ENCODE data around the gene SALL4.
"Not testable (repeated sequence)": the region's sequence is repeated elsewhere in the genome, so short reads cannot be mapped to it uniquely, and the experiment has no call there.

SALL4 gene

GRCh38 chr20:51752343-51752951, 49.9 kb downstream of the SALL4 start:
- Histone ChIP-seq H3K4me3 (no peak overlapping the region), H3K9me3 (ENCODE audit: low read depth, low read length) (no peaks in the 10 kb centered on the region), H3K9ac (ENCODE audit: insufficient read length) (no peak overlapping the region), H3K36me3 (ENCODE audit: insufficient read depth, low read length) (no peaks in the 10 kb centered on the region), H3K27ac (no peak overlapping the region)
- TF ChIP-seq EZH2 (IDR thresholded peaks at IDR 0.05) (no peak), POLR2AphosphoS5 (IDR thresholded peaks at IDR 0.05; ENCODE audit: borderline replicate concordance, low read depth, low read length) (no peak), FOXP2 (optimal IDR thresholded peaks at IDR 0.05; ENCODE audit: control extremely low read depth, extremely low read length, insufficient read depth) (no peak)
- no peak for DNase-seq (ENCODE audit: low read depth, low spot score)

- H3K9ac ChIP-seq (ENCODE audit: insufficient read length) = no peak overlapping the region
- no peaks in the 10 kb centered on the region for H3K36me3 ChIP-seq (ENCODE audit: insufficient read depth, low read length)
- H3K4me3 ChIP-seq = no peak overlapping the region
- H3K9me3 ChIP-seq (ENCODE audit: low read depth, low read length) = no peaks in the 10 kb centered on the region
- no peak for DNase-seq (ENCODE audit: low read depth, low spot score)
- H3K27ac ChIP-seq = no peak overlapping the region
- TF ChIP-seq FOXP2 (optimal IDR thresholded peaks at IDR 0.05; ENCODE audit: control extremely low read depth, extremely low read length, insufficient read depth) = no peak
- no peak for TF ChIP-seq POLR2AphosphoS5 (IDR thresholded peaks at IDR 0.05; ENCODE audit: borderline replicate concordance, low read depth, low read length)
- TF ChIP-seq EZH2 (IDR thresholded peaks at IDR 0.05) = no peak
Measured at GRCh38 chr20:51750770-51751388, 51.4 kb downstream of the SALL4 start.

- H3K9me3 ChIP-seq (ENCODE audit: low read depth, low read length) = no peaks in the 10 kb centered on the region
- TF ChIP-seq EZH2 (IDR thresholded peaks at IDR 0.05) (no peak), FOXP2 (optimal IDR thresholded peaks at IDR 0.05; ENCODE audit: control extremely low read depth, extremely low read length, insufficient read depth) (no peak), POLR2AphosphoS5 (IDR thresholded peaks at IDR 0.05; ENCODE audit: borderline replicate concordance, low read depth, low read length) (no peak)
- no peak overlapping the region for H3K4me3 ChIP-seq
- no peak overlapping the region for H3K9ac ChIP-seq (ENCODE audit: insufficient read length)
- H3K36me3 ChIP-seq (ENCODE audit: insufficient read depth, low read length) = no peaks in the 10 kb centered on the region
- H3K27ac ChIP-seq = no peak overlapping the region
- no peak for DNase-seq (ENCODE audit: low read depth, low spot score)
Measured at GRCh38 chr20:51750037-51750769, 52.1 kb downstream of the SALL4 start.

GRCh38 chr20:51749674-51750036, 52.7 kb downstream of the SALL4 start:
- H3K36me3 ChIP-seq (ENCODE audit: insufficient read depth, low read length) = no peaks in the 10 kb centered on the region
- no peak overlapping the region for H3K27ac ChIP-seq
- H3K9me3 ChIP-seq (ENCODE audit: low read depth, low read length) = no peaks in the 10 kb centered on the region
- no peak overlapping the region for H3K4me3 ChIP-seq
- DNase-seq (ENCODE audit: low read depth, low spot score) = no peak
- TF ChIP-seq POLR2AphosphoS5 (IDR thresholded peaks at IDR 0.05; ENCODE audit: borderline replicate concordance, low read depth, low read length) = no peak
- TF ChIP-seq EZH2 (IDR thresholded peaks at IDR 0.05) = no peak
- TF ChIP-seq FOXP2 (optimal IDR thresholded peaks at IDR 0.05; ENCODE audit: control extremely low read depth, extremely low read length, insufficient read depth) = no peak
- no peak overlapping the region for H3K9ac ChIP-seq (ENCODE audit: insufficient read length)

- Histone ChIP-seq H3K36me3 (ENCODE audit: insufficient read depth, low read length) (no peaks in the 10 kb centered on the region), H3K9me3 (ENCODE audit: low read depth, low read length) (no peaks in the 10 kb centered on the region), H3K27ac (no peak overlapping the region), H3K4me3 (no peak overlapping the region), H3K9ac (ENCODE audit: insufficient read length) (no peak overlapping the region)
- no peak for TF ChIP-seq EZH2 (IDR thresholded peaks at IDR 0.05)
- TF ChIP-seq FOXP2 (optimal IDR thresholded peaks at IDR 0.05; ENCODE audit: control extremely low read depth, extremely low read length, insufficient read depth) = no peak
- no peak for TF ChIP-seq POLR2AphosphoS5 (IDR thresholded peaks at IDR 0.05; ENCODE audit: borderline replicate concordance, low read depth, low read length)
- no peak for DNase-seq (ENCODE audit: low read depth, low spot score)
Measured at GRCh38 chr20:51747182-51747911, 55.0 kb downstream of the SALL4 start.

GRCh38 chr20:51745804-51746203, 56.5 kb downstream of the SALL4 start:
- DNase-seq (ENCODE audit: low read depth, low spot score) = no peak
- H3K4me3 ChIP-seq = no peak overlapping the region
- no peak overlapping the region for H3K27ac ChIP-seq
- TF ChIP-seq EZH2 (IDR thresholded peaks at IDR 0.05) (no peak), FOXP2 (optimal IDR thresholded peaks at IDR 0.05; ENCODE audit: control extremely low read depth, extremely low read length, insufficient read depth) (no peak)
- H3K36me3 ChIP-seq (ENCODE audit: insufficient read depth, low read length) = no peaks in the 10 kb centered on the region
- no peaks in the 10 kb centered on the region for H3K9me3 ChIP-seq (ENCODE audit: low read depth, low read length)
- no peak overlapping the region for H3K9ac ChIP-seq (ENCODE audit: insufficient read length)

GRCh38 chr20:51740838-51741237, 61.5 kb downstream of the SALL4 start:
- TF ChIP-seq EZH2 (IDR thresholded peaks at IDR 0.05) (no peak), FOXP2 (optimal IDR thresholded peaks at IDR 0.05; ENCODE audit: control extremely low read depth, extremely low read length, insufficient read depth) (no peak), POLR2AphosphoS5 (IDR thresholded peaks at IDR 0.05; ENCODE audit: borderline replicate concordance, low read depth, low read length) (no peak)
- no peak for DNase-seq (ENCODE audit: low read depth, low spot score)
- Histone ChIP-seq H3K9me3 (ENCODE audit: low read depth, low read length) (no peaks in the 10 kb centered on the region), H3K4me3 (no peak overlapping the region), H3K27ac (no peak overlapping the region), H3K9ac (ENCODE audit: insufficient read length) (no peak overlapping the region), H3K36me3 (ENCODE audit: insufficient read depth, low read length) (no peaks in the 10 kb centered on the region)

GRCh38 chr20:51740308-51740707, 62.0 kb downstream of the SALL4 start:
- not testable (repeated sequence) for DNase-seq (ENCODE audit: low read depth, low spot score); H3K4me3 ChIP-seq; H3K9me3 ChIP-seq (ENCODE audit: low read depth, low read length); H3K36me3 ChIP-seq (ENCODE audit: insufficient read depth, low read length); H3K9ac ChIP-seq (ENCODE audit: insufficient read length); H3K27ac ChIP-seq

Data from SK-N-MC (cell line).